SJSA1 (cell line): ENCODE results near the gene FAM171A1. TPM values are rescaled to one million over a fixed set of nuclear protein-coding genes. Genes with fewer than 3 reads are reported as not detected.

ENCODE experiments used
- DNase-seq, 2 experiments: peaks; one replicate each; pipeline ENCODE4 v3.0.0-alpha.2; 2015 to 2020; ENCODE audit warnings: low spot score in 2 of 2, low read depth in 1 of 2
- H3K27ac ChIP-seq: fragments of 250-450 bp; sonication (Bioruptor Pico); 2 replicates; pipeline ENCODE4 v1.5.1; 2020; ENCODE audit warnings: mild to moderate bottlenecking, moderate library complexity
- H3K27me3 ChIP-seq: fragments of 250-450 bp; sonication (Bioruptor Pico); replicated peaks from 2 replicates; pipeline ENCODE4 v1.5.1; 2020; ENCODE audit warnings: mild to moderate bottlenecking, moderate library complexity
- H3K36me3 ChIP-seq: fragments of 250-450 bp; sonication (Bioruptor Pico); 2 replicates; pipeline ENCODE4 v1.5.1; 2020; ENCODE audit warnings: mild to moderate bottlenecking
- H3K4me1 ChIP-seq: fragments of 250-450 bp; sonication (Bioruptor Pico); replicated peaks from 2 replicates; pipeline ENCODE4 v1.6.1; 2021; ENCODE audit warnings: mild to moderate bottlenecking
- H3K4me3 ChIP-seq: fragments of 250-450 bp; sonication (Bioruptor Pico); 2 replicates; pipeline ENCODE4 v1.5.1; 2020; ENCODE audit warnings: mild to moderate bottlenecking
- H3K9me3 ChIP-seq: fragments of 250-450 bp; sonication (Bioruptor Pico); replicated peaks from 2 replicates; pipeline ENCODE4 v1.5.1; 2020; ENCODE audit warnings: mild to moderate bottlenecking
- total RNA-seq: library from RNA; depleted of rRNA; stranded (reverse); fragments of >200 nt; shearing (Covaris generic); gene quantifications from 2 replicates; pipeline ENCODE4 v1.2.3, GENCODE V29; 2014

Gene FAM171A1
- total RNA-seq, 1 experiment from 2014 or later: 60.3 TPM

DNA sequence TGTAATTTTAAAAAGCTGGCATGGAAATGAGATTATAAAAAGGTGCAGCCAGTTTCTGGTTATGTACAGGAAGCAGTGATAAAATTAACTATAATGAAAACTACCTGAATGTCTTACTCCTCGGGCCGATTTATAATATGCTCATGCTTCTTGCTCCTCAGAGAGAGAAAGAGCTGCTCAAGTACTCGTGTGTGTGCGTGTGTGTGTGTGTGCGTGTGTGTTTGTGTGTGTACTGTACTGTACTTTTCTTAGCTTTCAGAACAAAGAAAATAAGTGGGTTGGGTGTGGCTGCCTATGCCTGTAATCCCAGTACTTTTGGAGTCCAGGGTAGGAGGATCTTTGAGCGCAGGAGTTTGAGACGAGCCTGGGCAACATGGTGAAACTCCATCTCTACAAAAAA lies 106.0 kb downstream of the FAM171A1 start:
- no peak overlapping the region for H3K4me3 ChIP-seq
- H3K4me1 ChIP-seq: no peaks in the 10 kb centered on the region
- DNase-seq: no peak
- peaks cover 73% of the 10 kb centered on the region for H3K36me3 ChIP-seq
- no peaks in the 10 kb centered on the region for H3K27me3 ChIP-seq
- 0 out of 2 replicates have a peak, but pooled peaks cover 3% of the 10 kb centered on the region for H3K9me3 ChIP-seq
- H3K27ac ChIP-seq: no peak overlapping the region

- Histone ChIP-seq H3K9me3 (0 out of 2 replicates have a peak, but pooled peaks cover 3% of the 10 kb centered on the region), H3K36me3 (peaks cover 63% of the 10 kb centered on the region), H3K4me3 (no peak overlapping the region), H3K27ac (no peak overlapping the region), H3K4me1 (no peaks in the 10 kb centered on the region), H3K27me3 (no peaks in the 10 kb centered on the region)
- no peak for DNase-seq
Observed at GRCh38 chr10:15263657-15264323, 107.3 kb downstream of the FAM171A1 start.

GRCh38 chr10:15262036-15262713 lies 108.9 kb downstream of the FAM171A1 start:
- Histone ChIP-seq H3K27ac (no peak overlapping the region), H3K9me3 (0 out of 2 replicates have a peak, but pooled peaks cover 3% of the 10 kb centered on the region), H3K4me3 (no peak overlapping the region), H3K27me3 (no peaks in the 10 kb centered on the region), H3K4me1 (no peaks in the 10 kb centered on the region), H3K36me3 (peaks cover 52% of the 10 kb centered on the region)
- no peak for DNase-seq

- Histone ChIP-seq H3K27ac (no peak overlapping the region), H3K36me3 (peaks cover 36% of the 10 kb centered on the region), H3K4me3 (no peak overlapping the region), H3K27me3 (no peaks in the 10 kb centered on the region), H3K9me3 (no peaks in the 10 kb centered on the region), H3K4me1 (no peaks in the 10 kb centered on the region)
- no peak for DNase-seq
Observed at GRCh38 chr10:15259136-15259535, 112.0 kb downstream of the FAM171A1 start.

DNA sequence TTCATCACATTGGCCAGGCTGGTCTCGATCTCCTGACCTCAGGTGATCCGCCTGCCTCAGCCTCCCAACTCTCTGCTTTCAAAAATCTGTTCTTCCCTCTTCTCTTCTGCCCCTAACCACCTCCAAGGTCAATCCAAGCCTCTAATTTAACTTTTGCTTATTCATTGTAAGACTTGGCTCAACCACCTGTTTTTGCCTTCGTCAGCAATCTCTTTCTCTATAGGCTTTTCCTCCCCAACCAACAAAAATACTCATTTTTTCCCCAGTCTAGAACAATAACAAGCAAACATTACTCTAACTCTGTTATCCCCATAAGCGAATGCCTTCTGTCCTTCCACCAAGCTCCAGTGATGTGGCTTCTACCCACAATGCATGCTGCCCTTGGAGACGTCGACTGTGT lies 112.8 kb downstream of the FAM171A1 start:
- Histone ChIP-seq H3K9me3 (no peaks in the 10 kb centered on the region), H3K27me3 (no peaks in the 10 kb centered on the region), H3K36me3 (peaks cover 40% of the 10 kb centered on the region), H3K4me3 (no peak overlapping the region), H3K4me1 (no peaks in the 10 kb centered on the region), H3K27ac (no peak overlapping the region)
- no peak for DNase-seq

- Histone ChIP-seq H3K36me3 (peaks cover 27% of the 10 kb centered on the region), H3K27me3 (no peaks in the 10 kb centered on the region), H3K9me3 (no peaks in the 10 kb centered on the region), H3K4me1 (no peaks in the 10 kb centered on the region), H3K27ac (no peak overlapping the region), H3K4me3 (no peak overlapping the region)
- no peak for DNase-seq
Observed at GRCh38 chr10:15255961-15256360, 115.1 kb downstream of the FAM171A1 start.

GRCh38 chr10:15254808-15255648 lies 116.1 kb downstream of the FAM171A1 start:
- no peaks in the 10 kb centered on the region for H3K9me3 ChIP-seq
- peaks cover 26% of the 10 kb centered on the region for H3K36me3 ChIP-seq
- no peak overlapping the region for H3K4me3 ChIP-seq
- no peaks in the 10 kb centered on the region for H3K27me3 ChIP-seq
- H3K4me1 ChIP-seq: no peaks in the 10 kb centered on the region
- no peak overlapping the region for H3K27ac ChIP-seq
- no peak for DNase-seq

- no peak for DNase-seq
- Histone ChIP-seq H3K27me3 (0 out of 2 replicates have a peak, but pooled peaks cover 2% of the 10 kb centered on the region), H3K4me3 (no peak overlapping the region), H3K4me1 (no peaks in the 10 kb centered on the region), H3K9me3 (no peaks in the 10 kb centered on the region), H3K36me3 (peaks cover 30% of the 10 kb centered on the region), H3K27ac (no peak overlapping the region)
Observed at GRCh38 chr10:15253951-15254807, 116.9 kb downstream of the FAM171A1 start.

- Histone ChIP-seq H3K36me3 (peaks cover 33% of the 10 kb centered on the region), H3K27me3 (0 out of 2 replicates have a peak, but pooled peaks cover 2% of the 10 kb centered on the region), H3K9me3 (no peaks in the 10 kb centered on the region), H3K4me1 (peaks cover 14% of the 10 kb centered on the region), H3K27ac (no peak overlapping the region), H3K4me3 (no peak overlapping the region)
- no peak for DNase-seq
Observed at GRCh38 chr10:15252396-15252795, 118.7 kb downstream of the FAM171A1 start.

DNA sequence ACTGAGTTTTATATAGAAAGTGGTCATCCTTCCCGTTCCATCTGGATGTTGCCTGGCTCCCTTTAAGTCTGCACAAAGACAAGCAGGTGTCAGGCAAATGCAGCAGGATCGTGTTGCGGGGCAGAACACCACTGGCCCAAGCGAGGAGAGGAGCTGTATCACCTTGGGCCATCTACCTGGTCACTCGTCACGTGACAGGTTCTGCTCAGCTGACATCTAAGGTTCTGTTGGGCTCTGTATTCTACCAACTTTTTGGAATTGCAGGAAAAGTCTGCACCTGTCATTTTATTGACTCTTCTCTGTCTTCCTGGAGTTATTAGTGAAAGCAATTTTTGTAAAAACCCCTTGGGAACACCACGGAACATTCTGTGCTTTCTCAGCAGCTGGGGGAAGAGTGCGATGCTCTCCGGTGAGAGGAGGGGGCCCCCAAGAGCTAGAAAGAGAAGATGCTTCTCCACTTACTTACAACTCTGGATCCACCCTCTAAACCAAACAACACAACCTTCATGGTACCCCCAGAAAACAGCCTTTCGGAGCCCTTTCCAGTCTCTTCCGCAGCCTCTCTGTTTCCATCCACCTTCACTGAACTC lies 119.2 kb downstream of the FAM171A1 start:
- no peaks in the 10 kb centered on the region for H3K9me3 ChIP-seq
- H3K4me3 ChIP-seq: no peak overlapping the region
- no peak overlapping the region for H3K27ac ChIP-seq
- no peak for DNase-seq
- H3K36me3 ChIP-seq: peaks cover 38% of the 10 kb centered on the region
- peaks cover 17% of the 10 kb centered on the region for H3K4me1 ChIP-seq
- H3K27me3 ChIP-seq: 0 out of 2 replicates have a peak, but pooled peaks cover 2% of the 10 kb centered on the region

GRCh38 chr10:15245530-15245929 lies 125.6 kb downstream of the FAM171A1 start:
- Histone ChIP-seq H3K4me3 (no peak overlapping the region), H3K36me3 (peaks cover 24% of the 10 kb centered on the region), H3K27me3 (0 out of 2 replicates have a peak, but pooled peaks cover 2% of the 10 kb centered on the region), H3K27ac (no peak overlapping the region), H3K4me1 (peaks cover 32% of the 10 kb centered on the region), H3K9me3 (no peaks in the 10 kb centered on the region)
- DNase-seq: peak in 1 of 2 experiments; percentile 19

DNA sequence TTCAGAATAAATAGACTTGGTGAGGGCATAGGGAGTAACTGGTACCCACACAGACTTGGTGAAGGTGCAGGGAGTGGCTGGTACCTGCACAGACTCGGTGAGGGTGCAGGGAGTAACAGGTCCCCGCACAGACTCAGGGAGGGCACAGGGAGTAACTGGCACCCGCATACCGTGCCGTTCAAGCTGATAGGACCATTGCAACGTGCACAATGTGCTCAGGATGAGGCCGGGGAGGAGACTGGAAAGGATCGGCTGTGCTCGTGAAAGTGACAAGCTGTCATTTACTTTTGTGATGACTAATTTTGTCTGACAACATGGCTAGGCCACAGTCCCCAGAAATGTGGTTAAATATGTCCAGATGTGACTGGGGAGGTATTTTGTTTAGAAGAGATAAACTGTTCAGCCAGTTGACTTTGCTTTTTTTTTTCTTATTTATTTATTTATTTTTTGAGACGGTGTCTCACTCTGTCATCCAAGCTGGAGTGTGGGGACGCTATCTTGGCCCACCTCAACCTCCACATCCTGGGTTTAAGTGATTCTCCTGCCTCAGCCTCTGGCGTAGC lies 126.4 kb downstream of the FAM171A1 start:
- Histone ChIP-seq H3K9me3 (no peaks in the 10 kb centered on the region), H3K27me3 (0 out of 2 replicates have a peak, but pooled peaks cover 2% of the 10 kb centered on the region), H3K36me3 (peaks cover 20% of the 10 kb centered on the region), H3K4me1 (peaks cover 32% of the 10 kb centered on the region), H3K4me3 (no peak overlapping the region), H3K27ac (no peak overlapping the region)
- peak in 1 of 2 experiments; percentile 28 for DNase-seq
